ENCODE measurements around the gene RIT1. TPM values are rescaled to one million over a fixed set of nuclear protein-coding genes. Genes with fewer than 3 reads are reported as not detected.
"Not testable (repeated sequence)": the region's sequence is repeated elsewhere in the genome, so short reads cannot be mapped to it uniquely, and the experiment has no call there.

RIT1 gene
- total and polyA plus RNA-seq, 7 donors, result 5.1 to 16.9 (median 11.1) TPM

DNA sequence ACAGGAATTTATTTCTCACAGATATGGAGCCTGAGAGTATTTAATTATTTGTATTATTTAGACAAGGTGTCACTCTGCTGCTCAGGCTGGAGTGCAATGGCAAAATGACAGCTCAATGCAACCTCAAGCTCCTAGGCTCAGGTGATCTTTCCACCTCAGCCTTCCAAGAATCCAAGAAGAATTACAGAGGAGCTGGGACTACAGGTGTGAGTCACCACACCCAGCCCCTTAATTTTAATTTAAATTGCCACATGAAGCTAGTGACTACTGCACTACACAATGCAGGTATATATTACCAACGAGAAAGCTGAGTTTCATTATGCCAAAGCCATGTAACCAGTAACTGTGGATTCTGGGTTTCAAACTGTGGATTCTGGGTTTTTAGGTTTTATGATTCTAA lies 20.9 kb upstream of the RIT1 start:
- ATAC-seq (no peak), DNase-seq (no peak)
- Histone ChIP-seq H3K9me3 (no peaks in the 10 kb centered on the region), H3K4me1 (peaks cover 36% of the 10 kb centered on the region), H3K4me3 (peak overlapping the region; percentile 83), H3K27me3 (ENCODE audit: insufficient read depth in 3 of 3, low read length in 2 of 3) (no peaks in the 10 kb centered on the region), H3K27ac (no peak overlapping the region), H3K36me3 (ENCODE audit: insufficient read depth in 1 of 2, low read depth in 1 of 2) (peaks cover 8 to 67% of the 10 kb centered on the region in 2 donors)
- TF ChIP-seq, protein P1, sequence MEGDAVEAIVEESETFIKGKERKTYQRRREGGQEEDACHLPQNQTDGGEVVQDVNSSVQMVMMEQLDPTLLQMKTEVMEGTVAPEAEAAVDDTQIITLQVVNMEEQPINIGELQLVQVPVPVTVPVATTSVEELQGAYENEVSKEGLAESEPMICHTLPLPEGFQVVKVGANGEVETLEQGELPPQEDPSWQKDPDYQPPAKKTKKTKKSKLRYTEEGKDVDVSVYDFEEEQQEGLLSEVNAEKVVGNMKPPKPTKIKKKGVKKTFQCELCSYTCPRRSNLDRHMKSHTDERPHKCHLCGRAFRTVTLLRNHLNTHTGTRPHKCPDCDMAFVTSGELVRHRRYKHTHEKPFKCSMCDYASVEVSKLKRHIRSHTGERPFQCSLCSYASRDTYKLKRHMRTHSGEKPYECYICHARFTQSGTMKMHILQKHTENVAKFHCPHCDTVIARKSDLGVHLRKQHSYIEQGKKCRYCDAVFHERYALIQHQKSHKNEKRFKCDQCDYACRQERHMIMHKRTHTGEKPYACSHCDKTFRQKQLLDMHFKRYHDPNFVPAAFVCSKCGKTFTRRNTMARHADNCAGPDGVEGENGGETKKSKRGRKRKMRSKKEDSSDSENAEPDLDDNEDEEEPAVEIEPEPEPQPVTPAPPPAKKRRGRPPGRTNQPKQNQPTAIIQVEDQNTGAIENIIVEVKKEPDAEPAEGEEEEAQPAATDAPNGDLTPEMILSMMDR (IDR thresholded peaks at IDR 0.05), result no peak
- 38 to 50% (median 47%) methylated on average over 1 of the region's 1 CpG for WGBS, 3 donors
- intact Hi-C loops (cut with DNase I), result no loop called here

DNA sequence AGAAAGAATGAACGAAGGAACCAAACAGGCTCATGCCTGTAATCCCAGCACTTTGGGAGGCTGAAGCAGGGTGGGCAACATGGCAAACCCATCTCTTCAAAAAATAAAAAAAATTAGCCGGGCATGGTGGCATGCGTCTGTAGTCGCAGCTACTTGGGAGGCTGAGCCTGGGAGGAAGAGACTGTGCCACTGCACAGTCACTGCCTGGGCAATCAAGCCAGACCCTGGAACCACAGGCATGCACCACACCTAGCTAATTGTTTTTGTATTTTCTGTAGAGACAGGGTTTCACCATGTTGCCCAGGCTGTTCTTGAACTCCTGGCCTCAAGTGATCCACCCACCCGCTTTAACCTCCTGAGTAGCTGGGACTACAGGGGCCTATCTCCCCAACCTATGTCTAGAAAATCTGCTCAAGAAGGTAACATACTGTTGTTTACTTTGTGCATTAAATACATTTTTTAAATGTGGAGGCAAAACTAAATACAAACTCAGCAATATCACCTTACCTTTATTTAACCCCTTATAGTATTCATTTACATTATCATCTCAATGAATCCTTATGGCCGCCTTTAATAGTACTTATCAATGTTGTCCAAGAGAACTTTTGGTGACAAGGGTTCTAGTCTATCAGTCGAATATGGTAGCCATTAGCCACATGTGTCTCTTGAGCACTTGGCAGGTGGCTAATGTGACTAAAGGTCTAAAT lies 20.3 kb upstream of the RIT1 start:
- peak overlapping the region; percentile 83 for H3K4me3 ChIP-seq
- no peaks in the 10 kb centered on the region for H3K9me3 ChIP-seq
- H3K27ac ChIP-seq, result no peak overlapping the region
- ATAC-seq, result no peak
- H3K36me3 ChIP-seq (ENCODE audit: insufficient read depth in 1 of 2, low read depth in 1 of 2), result peaks cover 8 to 72% of the 10 kb centered on the region in 2 donors
- no peak for DNase-seq
- WGBS, 3 donors, result 59 to 68% (median 64%) methylated on average over 7 of the region's 7 CpGs
- intact Hi-C loops (cut with DNase I), result no loop called here
- H3K27me3 ChIP-seq (ENCODE audit: insufficient read depth in 3 of 3, low read length in 2 of 3), result no peaks in the 10 kb centered on the region
- H3K4me1 ChIP-seq, result peaks cover 36% of the 10 kb centered on the region
- TF ChIP-seq, protein P1 (IDR thresholded peaks at IDR 0.05), result no peak

DNA sequence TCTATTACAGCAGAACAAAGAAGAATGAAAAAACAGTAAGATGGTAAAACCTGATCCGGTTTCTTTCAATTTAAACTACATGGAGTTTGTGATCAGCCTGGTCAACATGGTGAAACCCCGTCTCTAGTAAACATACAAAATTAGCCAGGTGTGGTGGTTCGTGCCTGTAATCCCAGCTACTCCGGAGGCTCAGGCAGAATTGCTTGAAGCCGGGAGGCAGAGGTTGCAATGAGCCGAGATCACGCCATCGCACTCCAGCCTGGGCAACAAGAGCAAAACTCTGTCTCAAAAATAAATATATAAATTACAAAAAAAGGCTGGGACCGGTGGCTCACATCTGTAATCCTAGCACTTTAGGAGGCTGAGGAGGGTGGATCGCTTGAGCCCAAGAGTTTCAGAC lies 19.6 kb upstream of the RIT1 start:
- 63 to 76% (median 66%) methylated on average over 10 of the region's 10 CpGs for WGBS, 3 donors
- DNase-seq; H3K27me3 ChIP-seq (ENCODE audit: insufficient read depth in 3 of 3, low read length in 2 of 3); H3K9me3 ChIP-seq; ATAC-seq; intact Hi-C loops (cut with DNase I): not testable (repeated sequence)
- Histone ChIP-seq H3K27ac (peak overlapping the region; percentile 44), H3K4me3 (peak overlapping the region; percentile 83), H3K4me1 (peaks cover 36% of the 10 kb centered on the region), H3K36me3 (ENCODE audit: insufficient read depth in 1 of 2, low read depth in 1 of 2) (peaks cover 11 to 80% of the 10 kb centered on the region in 2 donors)

DNA sequence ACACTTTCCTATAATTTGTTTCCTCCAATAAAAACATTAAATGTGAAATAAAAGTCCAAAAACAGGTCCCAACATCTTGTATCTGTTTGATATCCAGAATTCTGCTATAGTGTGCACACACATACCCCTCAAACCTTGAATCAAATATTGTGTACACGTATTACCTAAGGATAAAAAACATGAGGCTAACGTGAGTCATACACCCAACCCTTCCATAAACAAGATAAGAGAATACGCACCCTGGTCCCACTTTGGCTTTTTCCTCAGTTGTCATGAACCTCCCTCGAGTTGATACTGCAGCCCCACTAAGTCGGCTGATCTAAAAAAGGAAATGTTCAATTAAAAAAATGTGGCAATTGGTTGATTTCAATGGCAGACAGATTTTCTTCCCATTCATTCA lies 17.9 kb upstream of the RIT1 start:
- intact Hi-C loops (cut with DNase I), result loop anchor here in 1 of 2 donors (10.0 kb wide), 2 partner anchors 154 to 264 kb away; no protein-coding TSS in a partner anchor
- TF ChIP-seq, protein P1 (IDR thresholded peaks at IDR 0.05), result no peak
- Histone ChIP-seq H3K27me3 (ENCODE audit: insufficient read depth in 3 of 3, low read length in 2 of 3) (no peaks in the 10 kb centered on the region), H3K27ac (no peak overlapping the region), H3K9me3 (no peaks in the 10 kb centered on the region), H3K36me3 (ENCODE audit: insufficient read depth in 1 of 2, low read depth in 1 of 2) (peaks cover 16 to 97% of the 10 kb centered on the region in 2 donors), H3K4me1 (peaks cover 36% of the 10 kb centered on the region), H3K4me3 (no peak overlapping the region)
- WGBS, 3 donors, result 64 to 77% (median 64%) methylated on average over 5 of the region's 5 CpGs
- DNase-seq, result no peak
- no peak for ATAC-seq

DNA sequence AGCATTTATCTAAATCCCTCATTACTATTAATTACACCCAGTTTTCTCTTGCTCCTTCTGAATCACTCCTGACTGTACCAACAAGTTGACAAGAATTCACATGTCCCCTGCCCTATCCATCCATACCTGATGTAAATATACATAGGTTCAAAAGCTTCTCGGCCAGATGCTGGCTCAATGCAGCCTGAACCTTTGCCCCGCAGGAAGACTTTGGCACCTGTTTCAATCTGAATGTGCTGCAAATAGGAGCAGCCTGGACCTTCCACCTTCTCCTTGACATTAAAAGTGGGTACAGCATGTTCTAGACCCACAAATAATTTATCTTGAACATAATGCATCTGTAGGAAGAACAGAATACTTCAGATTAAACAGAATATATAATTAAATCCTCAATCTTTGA lies 14.4 kb upstream of the RIT1 start:
- no peaks in the 10 kb centered on the region for H3K27me3 ChIP-seq (ENCODE audit: insufficient read depth in 3 of 3, low read length in 2 of 3)
- intact Hi-C loops (cut with DNase I), result loop anchor here in 1 of 2 donors (10.0 kb wide), 2 partner anchors 151 to 261 kb away; no protein-coding TSS in a partner anchor
- peaks cover 25 to 99% of the 10 kb centered on the region in 2 donors for H3K36me3 ChIP-seq (ENCODE audit: insufficient read depth in 1 of 2, low read depth in 1 of 2)
- no peak for DNase-seq
- H3K27ac ChIP-seq, result no peak overlapping the region
- WGBS, 3 donors, result 92 to 98% (median 93%) methylated on average over 2 of the region's 2 CpGs
- peaks cover 5% of the 10 kb centered on the region for H3K4me1 ChIP-seq
- ATAC-seq, result no peak
- H3K9me3 ChIP-seq, result no peaks in the 10 kb centered on the region
- TF ChIP-seq, protein P1 (IDR thresholded peaks at IDR 0.05), result no peak
- H3K4me3 ChIP-seq, result no peak overlapping the region

Measured in psoas muscle (tissue), 8 donors.